ENCODE results near the gene TSGA10IP.

TSGA10IP gene

GRCh38 chr11:65918211-65919140, 26.8 kb upstream of the TSGA10IP start, which contains the start of gene C11orf68:
Gene C11orf68, minus strand, starts transcription at chr11:65919062. Its CDS starts 31 bp downstream, at chr11:65919031.
- peak; percentile 47 for DNase-seq (ENCODE audit: low read depth)

GRCh38 chr11:65919141-65919572, 26.1 kb upstream of the TSGA10IP start, which contains the start of gene DRAP1:
Gene DRAP1, plus strand, starts transcription at chr11:65919426. Its CDS starts 76 bp downstream, at chr11:65919502.
- DNase-seq (ENCODE audit: low read depth) = peak; percentile 99

GRCh38 chr11:65919573-65920371, 25.5 kb upstream of the TSGA10IP start:
- DNase-seq (ENCODE audit: low read depth) = no peak

- DNase-seq (ENCODE audit: low read depth) = no peak
Measured at GRCh38 chr11:65920372-65920802, 24.9 kb upstream of the TSGA10IP start.

GRCh38 chr11:65921033-65921555, 24.2 kb upstream of the TSGA10IP start:
- DNase-seq (ENCODE audit: low read depth) = no peak

GRCh38 chr11:65921876-65922275, 23.4 kb upstream of the TSGA10IP start:
- DNase-seq (ENCODE audit: low read depth) = no peak

GRCh38 chr11:65922565-65922964, 22.7 kb upstream of the TSGA10IP start:
- no peak for DNase-seq (ENCODE audit: low read depth)

- DNase-seq (ENCODE audit: low read depth) = no peak
Measured at GRCh38 chr11:65925397-65925796, 19.9 kb upstream of the TSGA10IP start.

GRCh38 chr11:65927904-65928397, 17.3 kb upstream of the TSGA10IP start:
- DNase-seq (ENCODE audit: low read depth) = no peak

- DNase-seq (ENCODE audit: low read depth) = no peak
Measured at GRCh38 chr11:65928667-65929066, 16.6 kb upstream of the TSGA10IP start.

GRCh38 chr11:65931773-65932557, 13.3 kb upstream of the TSGA10IP start:
- DNase-seq (ENCODE audit: low read depth) = no peak

- DNase-seq (ENCODE audit: low read depth) = peak; percentile 55
Measured at GRCh38 chr11:65932558-65932919, 12.7 kb upstream of the TSGA10IP start.

GRCh38 chr11:65934014-65934413, 11.3 kb upstream of the TSGA10IP start:
- DNase-seq (ENCODE audit: low read depth) = peak; percentile 19

- DNase-seq (ENCODE audit: low read depth) = no peak
Measured at GRCh38 chr11:65937766-65938165, 7.5 kb upstream of the TSGA10IP start.

- DNase-seq (ENCODE audit: low read depth) = no peak
Measured at GRCh38 chr11:65941720-65942310, 3.5 kb upstream of the TSGA10IP start.

- no peak for DNase-seq (ENCODE audit: low read depth)
Measured at GRCh38 chr11:65942531-65942930, 2.7 kb upstream of the TSGA10IP start.

GRCh38 chr11:65944191-65944590, 1.1 kb upstream of the TSGA10IP start:
- no peak for DNase-seq (ENCODE audit: low read depth)

- no peak for DNase-seq (ENCODE audit: low read depth)
Measured at GRCh38 chr11:65944767-65945166, 513 bp upstream of the TSGA10IP start.

GRCh38 chr11:65945941-65946558, 770 bp downstream of the TSGA10IP start:
- DNase-seq (ENCODE audit: low read depth) = no peak

GRCh38 chr11:65946655-65947054, 1.4 kb downstream of the TSGA10IP start:
- no peak for DNase-seq (ENCODE audit: low read depth)

- DNase-seq (ENCODE audit: low read depth) = no peak
Measured at GRCh38 chr11:65947133-65947532, 1.9 kb downstream of the TSGA10IP start.

Data from EH (cell line).